ENCODE measurements around the gene PMPCA.

Gene PMPCA

DNA sequence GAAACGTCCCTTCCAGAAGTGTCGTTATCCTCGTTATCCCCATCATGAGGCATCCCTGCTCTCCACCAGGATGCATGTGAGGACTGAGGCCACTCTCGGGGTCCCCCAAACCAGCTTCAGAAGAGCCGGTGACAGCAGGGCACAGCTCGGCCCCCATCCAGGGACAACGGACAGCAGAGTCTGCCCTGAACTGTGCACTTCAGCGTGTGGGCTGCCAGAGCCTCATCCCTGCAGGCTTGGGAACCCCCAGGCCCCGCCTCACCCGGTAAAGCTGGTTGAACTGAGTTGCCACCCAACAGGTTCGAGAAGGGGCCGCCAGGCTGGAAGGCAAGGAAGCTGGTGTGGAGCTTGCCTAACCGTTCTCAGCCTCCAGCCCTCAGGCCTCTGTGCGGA lies 36.3 kb upstream of the PMPCA start:
- DNase-seq: no peak

DNA sequence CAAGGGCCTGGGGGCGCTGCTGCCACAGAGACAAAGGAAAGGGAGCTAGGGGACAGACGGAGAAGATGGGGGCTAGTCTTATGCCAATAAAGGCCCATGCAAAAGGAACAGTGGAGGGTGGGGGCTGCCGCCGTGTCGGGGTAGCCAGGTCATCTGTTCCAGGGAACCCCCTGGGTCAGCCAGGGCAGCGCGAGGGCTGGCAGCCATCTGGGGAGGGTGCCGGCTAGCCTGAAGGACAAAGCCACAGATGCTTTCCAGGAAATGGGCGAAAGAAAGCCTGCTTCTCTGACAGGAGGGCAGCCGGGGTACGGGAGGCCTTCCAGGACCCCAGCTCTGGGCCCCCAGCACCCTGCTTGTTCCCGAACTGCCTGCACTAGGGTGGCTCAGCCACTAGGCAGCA lies 35.4 kb upstream of the PMPCA start:
- DNase-seq: no peak

DNA sequence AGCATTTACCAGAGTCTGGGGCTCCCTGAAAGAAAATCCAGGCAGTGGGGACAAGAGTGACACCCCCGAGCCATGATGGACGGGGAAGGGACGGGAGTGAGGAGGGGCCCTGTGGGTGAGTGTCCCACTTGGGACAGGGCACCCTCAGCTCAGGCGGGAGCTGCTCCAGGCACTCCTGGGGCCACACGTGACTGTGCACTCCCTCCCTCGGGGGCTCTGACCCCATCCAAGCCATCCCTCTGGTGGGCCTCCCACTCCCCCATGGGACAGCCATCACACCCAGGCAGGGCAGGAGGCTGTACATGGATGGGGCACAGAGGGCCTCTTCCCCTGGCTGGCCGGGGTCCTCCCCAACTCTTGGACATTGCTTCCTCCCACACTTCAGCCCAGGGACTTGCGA lies 34.0 kb upstream of the PMPCA start:
- DNase-seq: no peak

DNA sequence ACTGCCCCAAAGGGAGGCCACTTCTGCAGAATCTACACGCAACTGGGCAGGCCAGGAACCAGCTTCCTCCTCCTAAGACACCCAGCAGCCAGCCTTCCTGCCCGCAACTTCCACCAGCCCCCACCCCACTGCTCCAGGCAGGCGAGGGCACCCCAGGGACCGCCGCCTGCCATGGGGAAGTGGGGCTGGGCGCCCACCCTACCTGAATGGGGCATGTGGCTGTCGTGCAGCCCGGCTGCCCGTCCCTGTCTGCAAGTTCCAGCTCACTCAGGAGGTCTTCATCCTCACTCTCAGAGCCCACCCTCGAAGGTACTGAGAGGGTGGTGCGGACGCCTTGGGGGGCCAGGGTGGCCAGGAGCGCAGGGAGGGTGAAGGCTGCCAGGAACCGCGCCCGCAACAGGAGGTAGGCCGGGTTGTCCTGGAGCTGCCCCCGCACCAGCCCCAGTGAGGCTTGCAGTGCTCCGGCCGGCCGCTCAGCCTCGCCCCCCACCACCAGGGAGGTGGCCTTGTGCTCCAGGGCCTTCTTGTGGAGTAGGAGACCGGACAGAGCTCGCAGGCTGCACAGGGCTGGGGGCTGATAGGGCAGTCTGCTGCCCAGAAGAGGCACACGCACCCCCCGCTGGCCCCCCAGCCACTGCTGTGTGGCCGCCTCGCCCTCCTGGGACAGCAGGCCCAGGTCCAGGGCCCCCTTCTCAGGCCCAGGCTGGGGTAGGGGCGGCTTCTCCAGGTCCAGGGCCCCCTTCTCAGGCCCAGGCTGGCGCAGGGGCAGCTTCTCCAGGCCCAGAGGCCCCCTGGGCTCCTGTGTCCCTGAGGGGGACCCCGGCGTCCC lies 32.9 kb upstream of the PMPCA start:
- DNase-seq: no peak

DNA sequence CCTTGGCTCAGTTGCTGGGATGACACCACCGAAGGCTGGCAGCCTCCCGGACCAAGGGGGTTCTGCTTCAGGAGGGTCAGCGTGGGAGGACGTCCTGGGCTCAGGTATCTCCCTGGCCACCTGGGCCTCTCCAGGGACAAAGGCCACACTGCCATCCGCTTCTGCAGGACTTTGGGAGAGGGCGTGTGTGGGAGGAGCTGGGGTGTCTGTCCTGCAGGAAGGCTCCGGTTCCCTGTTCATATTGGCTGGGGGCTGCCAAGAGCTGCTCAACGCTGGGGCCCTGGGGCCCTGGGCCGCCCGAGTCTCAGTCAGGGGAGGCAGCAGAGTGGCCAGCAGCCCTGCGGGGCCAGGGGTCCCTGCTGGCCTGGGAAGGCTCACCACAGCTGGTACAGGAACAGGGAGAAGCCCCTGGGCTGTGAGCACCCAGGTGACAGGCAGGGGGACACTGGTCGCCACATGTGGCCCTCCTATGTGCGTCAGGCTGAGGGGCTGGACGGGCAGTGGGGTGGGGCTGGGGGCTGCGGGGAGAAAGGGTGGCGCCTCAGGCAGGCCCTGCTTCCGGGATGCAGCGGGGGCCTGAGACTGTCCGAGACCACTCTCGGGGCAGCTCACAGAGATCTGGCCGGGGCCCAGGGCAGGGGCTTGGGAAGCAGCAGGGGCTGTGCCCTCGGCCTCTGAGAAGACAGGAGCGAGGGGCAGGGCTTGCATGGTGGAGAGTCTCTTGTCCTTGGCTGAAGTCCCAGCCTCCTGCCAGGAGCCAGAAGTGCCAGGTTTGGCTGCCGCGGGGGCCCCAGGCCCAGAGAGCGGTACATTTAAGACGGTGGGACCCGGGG lies 32.1 kb upstream of the PMPCA start:
- DNase-seq: no peak

DNA sequence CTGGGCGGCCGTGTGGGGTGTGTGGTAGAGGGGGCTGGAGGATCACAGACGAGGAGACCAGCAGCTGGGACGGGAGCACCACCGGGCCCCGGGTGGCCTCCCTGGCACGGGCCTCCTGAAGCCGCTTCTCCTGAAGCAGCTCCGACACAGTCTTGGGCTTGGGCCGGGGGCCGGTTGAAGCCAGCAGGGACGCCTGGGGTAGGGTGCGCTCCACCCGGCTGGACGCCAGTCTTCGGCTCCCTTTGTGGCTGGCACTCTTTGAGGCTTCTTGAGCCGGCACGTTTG lies 31.5 kb upstream of the PMPCA start:
- no peak for DNase-seq

DNA sequence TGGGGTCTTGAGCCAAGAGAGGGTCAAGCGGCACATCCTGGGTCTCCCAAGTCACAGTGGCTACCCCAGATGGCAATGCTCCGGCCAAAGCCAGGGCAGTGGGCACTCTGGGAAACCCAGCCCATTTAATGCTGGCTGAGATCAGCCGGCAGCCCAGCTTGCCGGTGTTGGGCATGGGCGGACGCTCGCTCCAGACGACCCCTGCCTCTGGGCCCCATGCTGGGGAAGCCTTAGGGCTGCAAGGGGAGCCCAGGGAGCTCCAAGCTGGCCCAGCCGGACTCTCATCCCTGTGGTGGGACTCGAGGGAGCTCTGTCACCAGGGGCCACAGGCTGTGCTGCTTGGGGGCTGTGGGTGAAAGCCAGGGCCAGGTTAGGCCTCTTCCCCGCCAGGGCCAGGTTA lies 31.1 kb upstream of the PMPCA start:
- DNase-seq: no peak

DNA sequence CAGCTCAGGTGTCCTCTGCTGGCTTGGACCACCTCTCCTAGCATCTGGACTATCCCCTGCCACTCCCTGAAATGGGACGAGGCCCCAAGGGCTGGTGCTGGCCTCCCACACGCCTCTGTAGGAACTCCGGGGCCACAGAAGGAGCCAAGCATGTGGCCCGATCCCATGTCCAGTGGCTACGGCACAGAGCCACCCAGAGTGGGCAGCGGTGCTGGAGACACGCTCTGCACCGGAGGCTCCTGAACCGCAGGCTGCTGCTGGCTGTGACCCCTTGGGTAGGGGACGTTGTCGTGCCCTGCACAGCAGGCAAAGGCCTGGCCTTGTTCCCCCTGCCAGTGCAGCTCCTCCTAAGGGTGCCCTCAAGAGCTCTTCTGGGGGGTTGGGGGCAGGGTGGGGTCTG lies 30.6 kb upstream of the PMPCA start:
- no peak for DNase-seq

DNA sequence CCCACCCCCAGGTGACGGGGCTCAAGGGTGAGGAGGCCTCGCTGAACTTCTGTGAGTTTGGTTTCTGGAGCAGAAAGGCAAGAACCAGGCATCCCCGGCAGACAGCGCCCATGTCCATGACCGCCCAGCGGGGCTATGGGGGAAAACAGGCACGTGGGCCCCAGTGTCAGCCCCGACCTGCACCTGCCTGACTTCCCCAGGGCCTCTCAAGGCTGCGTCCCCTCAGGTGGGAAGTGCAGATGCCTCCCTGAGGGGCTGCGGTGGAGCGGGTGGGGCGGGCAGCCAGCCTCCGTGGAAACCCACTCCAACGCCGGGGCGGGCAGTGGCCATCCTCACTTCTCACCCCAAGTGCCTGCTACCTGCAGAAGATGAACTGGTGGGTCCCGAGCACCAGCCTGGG lies 30.1 kb upstream of the PMPCA start:
- DNase-seq: no peak

DNA sequence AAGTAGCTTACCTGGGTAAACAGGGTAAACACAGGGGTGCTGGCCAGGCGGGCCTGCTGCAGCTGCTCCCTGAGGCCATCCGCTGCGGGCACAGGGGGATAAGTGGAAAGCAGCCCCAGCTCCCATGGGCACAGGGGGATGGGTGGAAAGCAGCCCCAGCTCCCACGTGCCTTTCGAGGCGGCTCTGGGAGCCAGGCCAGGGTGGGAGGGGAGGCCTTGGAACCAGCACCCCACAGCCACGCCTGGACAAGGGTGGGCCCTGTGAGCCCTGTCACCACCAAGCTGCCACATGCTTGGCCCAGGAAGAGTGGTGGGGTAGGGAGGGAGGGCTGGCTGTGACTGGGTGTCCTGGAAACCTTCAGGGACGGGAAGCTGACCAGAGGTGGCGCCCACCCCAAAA lies 29.1 kb upstream of the PMPCA start:
- DNase-seq: no peak

DNA sequence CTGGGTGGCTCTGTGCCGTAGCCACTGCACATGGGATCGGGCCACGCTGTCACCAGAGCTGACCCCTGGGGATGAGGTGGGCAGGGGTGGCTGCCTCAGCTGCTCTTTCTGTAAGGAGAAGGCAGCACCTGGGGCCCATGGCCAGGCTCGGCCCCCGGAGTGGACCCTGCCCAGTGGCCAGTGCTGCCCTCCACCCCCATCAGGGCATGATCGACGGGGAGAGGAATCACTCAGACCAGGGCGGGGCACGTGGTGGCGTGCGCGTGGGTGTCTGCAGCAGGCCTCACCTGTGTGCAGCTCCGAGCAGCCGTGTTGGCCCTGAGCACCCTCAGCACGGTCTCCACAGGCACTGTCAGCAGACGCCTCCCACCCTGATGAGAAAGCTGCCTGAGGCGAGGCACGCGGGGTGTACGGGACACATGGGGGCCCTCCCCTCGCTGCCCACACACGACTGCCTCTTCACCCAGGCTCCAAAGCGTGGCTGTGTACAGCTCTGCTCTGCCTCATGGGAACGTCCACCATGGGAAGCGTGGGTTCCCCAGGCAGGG lies 28.4 kb upstream of the PMPCA start:
- no peak for DNase-seq

DNA sequence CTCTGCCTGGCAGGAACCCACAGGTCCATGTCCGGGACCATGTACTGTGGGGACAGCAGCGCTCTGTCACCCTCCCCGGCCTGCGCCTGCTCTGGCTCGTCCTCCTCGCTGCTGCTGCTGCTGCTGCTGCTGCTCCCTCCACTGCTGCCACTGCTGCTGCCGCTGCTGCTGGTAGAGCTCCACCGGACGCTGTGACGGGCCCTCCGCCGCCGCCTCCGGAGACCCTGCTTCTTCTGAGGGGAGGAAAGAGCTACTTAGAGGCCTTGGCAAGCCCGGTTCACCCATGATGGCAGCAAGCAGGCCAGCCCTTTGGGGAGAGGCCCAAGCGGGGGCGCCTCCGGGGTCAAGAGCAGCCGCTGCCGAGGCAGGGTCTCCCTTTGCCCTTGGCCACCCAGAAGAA lies 27.0 kb upstream of the PMPCA start:
- DNase-seq: no peak

DNA sequence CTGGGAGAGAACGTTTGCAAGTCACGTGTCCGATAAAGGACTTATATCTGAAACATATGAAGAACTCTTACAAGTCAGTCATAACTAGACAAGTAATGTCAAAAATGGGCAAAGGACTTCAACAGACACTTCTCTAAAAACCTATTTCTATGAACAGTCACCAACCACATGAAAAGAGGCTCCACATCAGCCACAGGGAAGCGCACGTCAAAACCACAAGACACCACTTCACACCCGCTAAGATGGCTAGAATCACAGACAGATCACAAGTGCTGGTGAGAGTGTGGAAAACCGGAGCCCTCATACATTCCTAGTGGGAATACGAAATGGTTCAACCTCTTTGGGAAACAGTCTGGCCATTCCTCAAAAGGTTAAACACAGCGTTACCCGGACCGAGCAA lies 25.4 kb upstream of the PMPCA start:
- no peak for DNase-seq

DNA sequence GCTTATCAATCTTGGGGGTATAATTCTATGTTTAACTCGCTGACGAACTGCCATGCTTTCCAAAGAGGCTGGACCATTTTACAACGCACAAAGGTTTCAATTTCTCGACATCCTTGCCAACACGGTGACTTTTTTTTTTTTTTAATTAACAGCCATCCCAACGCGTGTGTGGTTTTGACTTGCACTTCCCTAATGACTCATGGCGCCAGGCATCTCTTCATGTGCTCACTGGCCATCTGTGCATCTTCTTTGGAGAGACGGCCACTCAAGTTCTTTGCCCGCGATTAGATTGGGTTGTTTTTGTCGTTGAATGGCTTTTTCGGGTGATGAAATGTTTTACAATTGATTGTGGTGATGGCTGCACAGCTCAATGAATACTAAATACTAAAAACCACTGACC lies 24.4 kb upstream of the PMPCA start:
- DNase-seq: no peak

DNA sequence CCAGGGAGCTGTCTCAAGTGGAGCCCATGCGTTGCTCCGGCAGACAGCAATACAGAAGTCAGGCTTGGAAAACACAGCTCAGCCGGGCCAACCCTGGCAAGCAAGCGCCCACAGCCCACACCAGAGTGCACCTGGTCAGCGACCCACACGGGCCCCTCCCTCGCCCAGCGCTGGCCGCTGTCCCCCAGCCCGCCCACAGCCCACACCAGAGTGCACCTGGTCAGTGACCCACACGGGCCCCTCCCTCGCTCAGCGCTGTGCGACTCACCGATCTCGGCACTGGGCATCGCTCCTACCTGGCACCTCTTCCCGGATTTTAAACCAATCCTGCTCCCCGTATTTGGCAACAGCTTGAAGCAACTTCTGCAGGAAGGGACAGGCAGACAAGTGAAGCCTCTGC lies 23.2 kb upstream of the PMPCA start:
- DNase-seq: no peak

DNA sequence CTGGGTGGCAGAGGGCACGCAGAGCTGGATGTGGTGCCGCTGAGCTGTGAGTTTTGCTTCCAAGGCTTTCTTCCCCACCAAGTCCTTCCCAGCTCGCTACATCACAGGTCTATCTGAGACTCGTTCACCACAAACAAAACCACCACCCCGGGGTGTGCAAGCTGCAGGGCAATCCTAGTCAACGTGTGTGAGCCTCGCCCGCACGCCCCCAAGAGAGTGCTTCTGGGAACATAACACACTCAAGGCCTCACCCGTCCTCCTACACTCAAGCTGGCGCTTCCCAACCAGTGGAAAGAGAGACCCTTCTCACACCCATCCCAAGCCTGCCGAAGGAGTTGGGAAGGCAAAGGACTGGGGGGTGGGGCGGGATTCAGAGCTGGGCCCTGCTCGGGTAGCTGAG lies 21.1 kb upstream of the PMPCA start:
- DNase-seq: no peak

DNA sequence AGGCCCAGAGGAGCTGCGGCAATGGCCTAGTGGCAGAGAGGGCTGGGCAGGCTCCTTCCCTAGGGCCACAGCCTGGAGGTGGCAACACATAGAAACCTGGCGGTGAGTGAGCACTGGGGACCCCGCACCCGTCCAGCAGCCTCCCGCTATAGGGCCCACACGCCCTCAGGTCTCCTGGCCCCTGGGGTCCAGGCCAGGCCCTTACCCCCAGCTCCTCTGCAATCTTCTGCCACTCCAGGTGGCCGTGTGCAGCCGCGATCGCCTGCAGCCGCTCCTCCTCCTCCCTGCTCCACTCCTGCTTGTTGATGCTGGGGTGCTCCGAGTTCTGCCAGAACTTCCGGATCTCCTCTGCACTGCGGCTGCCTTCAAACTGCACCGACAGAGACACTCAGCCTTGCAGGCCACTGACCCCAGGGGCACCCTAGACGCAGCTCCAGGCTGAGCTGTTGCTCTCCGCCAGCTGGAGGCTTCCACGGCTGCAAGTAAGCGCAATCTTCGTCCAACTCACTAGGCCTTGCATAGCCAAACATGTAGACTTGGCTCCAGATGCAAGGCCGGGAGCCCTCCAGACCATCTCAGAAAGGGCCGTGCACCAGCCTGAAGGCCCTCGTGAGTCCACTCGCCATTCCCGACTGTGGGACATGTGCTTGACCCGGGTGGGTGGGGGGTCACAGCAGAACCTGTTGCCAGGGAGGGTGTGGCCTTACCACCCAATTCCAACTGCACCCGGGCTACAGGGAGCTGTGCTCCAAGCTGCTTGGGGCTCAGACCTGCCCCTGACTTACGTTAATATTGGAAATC lies 18.5 kb upstream of the PMPCA start:
- no peak for DNase-seq

DNA sequence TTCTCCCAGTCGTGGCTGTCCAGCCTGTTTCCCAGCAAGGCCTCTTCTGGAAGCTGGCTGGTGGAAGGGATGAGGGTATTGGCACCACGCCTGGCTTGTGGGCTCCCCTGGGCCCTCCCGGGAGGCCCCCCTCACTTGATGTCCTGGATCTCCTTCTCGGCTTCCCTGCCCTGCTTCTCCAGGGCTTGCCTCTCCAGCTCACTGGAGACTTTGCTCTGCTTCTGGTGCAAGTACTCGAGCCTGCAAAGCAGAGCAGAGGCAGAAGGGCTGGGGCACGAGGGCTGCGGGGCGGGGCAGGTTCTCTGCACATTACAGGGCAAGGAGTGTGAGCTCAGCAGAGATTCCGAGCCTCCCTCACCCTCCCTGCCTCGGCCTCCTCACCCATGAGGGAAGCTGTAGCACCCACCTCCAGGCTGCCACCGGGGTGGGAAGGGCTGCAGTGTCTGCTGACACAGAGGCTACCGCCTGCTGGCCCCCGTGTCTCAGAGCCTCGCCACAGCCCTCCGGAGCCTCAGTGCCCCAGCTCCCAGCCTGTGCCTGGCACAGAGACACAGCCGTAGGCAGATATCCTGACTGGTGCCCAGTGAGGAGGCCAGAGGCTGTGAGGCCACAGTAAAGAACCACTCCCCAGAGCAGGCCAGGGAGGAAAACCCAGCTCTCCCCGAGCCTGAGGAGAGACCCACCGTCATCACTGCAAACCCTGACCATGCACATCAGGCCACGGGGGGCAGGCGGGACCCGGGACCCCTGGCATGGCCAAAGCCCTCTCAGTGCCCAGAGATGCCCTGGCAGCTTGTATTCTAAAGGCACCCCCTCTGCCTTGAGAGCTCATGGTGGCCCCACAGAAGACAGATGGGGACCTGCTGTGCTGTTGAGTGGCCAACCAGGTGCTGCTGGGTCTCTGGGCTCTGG lies 17.7 kb upstream of the PMPCA start:
- DNase-seq: no peak

DNA sequence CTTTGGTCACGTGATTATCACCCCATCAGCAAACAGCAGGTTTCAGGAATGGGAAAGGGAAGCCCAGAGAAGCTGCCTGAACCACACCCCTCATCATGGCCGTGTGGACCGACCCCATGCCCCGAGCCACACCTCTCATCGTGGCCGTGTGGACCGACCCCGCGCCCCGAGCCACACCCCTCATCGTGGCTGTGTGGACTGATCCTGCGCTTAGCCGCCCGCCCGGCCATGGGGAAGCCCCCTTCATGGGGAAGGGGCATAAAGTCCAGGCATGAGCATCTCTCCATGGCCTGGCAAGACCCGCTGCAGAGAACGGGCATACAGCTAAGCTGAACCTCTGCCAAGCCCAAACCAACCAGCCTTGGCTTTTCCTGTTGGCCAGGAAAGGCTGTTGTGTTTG lies 16.9 kb upstream of the PMPCA start:
- DNase-seq: no peak

DNA sequence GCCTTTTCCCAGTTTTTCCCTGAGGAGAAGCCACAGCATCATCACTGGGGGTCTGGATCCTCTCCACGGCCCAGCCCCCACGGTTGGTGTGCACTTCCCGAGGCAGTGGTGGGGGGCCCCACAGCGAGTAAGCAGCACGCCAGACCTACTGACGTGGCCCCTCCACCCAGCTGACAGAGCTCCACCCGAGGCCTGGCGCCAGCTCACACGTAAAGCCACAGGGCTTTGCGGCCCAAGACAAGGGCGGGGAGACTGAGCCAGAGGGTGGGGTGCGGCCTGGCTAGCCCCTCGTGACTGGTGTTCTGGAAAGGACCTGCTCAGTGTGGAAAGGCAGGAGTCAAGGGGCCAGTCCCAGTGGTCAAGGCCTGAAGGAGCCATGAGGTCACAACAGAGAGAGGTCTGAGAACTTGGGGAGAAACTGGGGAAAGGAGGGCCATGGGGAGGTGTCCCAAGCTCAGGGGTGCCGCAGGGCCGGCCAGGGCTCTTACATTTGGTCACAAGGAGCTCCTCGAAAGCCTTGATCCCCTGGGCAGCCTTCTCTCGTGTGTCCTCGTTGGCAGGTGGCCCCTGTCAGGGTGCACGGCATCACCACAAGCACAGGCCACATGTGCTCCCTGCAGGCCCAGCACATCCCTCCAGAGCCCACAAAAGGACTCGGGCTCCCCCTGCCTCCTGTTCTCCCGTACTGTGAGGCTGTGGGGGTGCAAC lies 16.0 kb upstream of the PMPCA start:
- DNase-seq: no peak

DNA sequence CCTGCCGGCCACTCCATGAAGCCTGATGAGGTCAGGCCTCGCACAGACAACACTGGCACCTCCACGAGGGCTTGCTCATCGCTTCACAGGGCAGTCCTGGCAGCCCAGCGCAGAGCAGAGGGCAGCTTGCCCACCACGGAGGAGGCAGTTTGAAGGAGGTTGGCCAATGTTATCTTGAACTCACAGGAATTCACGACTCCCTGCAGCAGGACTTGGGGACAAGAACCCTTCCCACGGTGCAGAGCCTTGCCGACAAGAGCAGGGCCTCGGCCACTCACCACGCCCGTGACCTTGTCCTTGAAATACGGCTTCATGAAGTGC lies 15.5 kb upstream of the PMPCA start:
- no peak for DNase-seq

Data from NCI-H748 treated with DMSO at 0.1 percent for 48 hours (cell line).